Sigmoid colon (tissue), 7 donors: ENCODE results near the gene ZNF891. TPM values are rescaled to one million over a fixed set of nuclear protein-coding genes. Genes with fewer than 3 reads are reported as not detected.

Experiments
- DNase-seq: peaks from one replicate; pipeline ENCODE4 v3.0.0-alpha.2; 2019
- H3K27ac ChIP-seq, 4 donors: fragments of 200-600 bp; sonication (generic); one replicate each; pipeline ENCODE4 v1.5.1; 2016 to 2019; ENCODE audit warnings: mild to moderate bottlenecking in 1 of 4
- H3K27me3 ChIP-seq, 3 donors: fragments of 200-600 bp; sonication (generic); one replicate each; pipeline ENCODE4 v1.5.1; 2019; ENCODE audit warnings: mild to moderate bottlenecking in 1 of 3
- H3K36me3 ChIP-seq, 4 donors: fragments of 200-600 bp; sonication (generic); one replicate each; pipeline ENCODE4 v1.5.1; 2016 to 2019
- H3K4me1 ChIP-seq, 4 donors: fragments of 200-600 bp; sonication (generic); one replicate each; pipeline ENCODE4 v1.5.1; 2017 to 2019
- H3K4me3 ChIP-seq, 4 donors: fragments of 200-600 bp; sonication (generic); one replicate each; pipeline ENCODE4 v1.5.1; 2017 to 2019; ENCODE audit warnings: mild to moderate bottlenecking in 2 of 4, moderate library complexity in 1 of 4
- H3K9me3 ChIP-seq, 4 donors: fragments of 200-600 bp in 3 of 4; sonication (generic) in 3 of 4; one replicate each; pipeline versions ENCODE4 v1.5.1 to v1.6.1; 2013 to 2019
- CTCF ChIP-seq, 4 experiments: fragments of 450-650 bp in 3 of 4; fragments of 200-600 bp in 1 of 4; IDR thresholded peaks; one replicate each; pipeline ENCODE4 v1.5.1; 2016 to 2019; ENCODE audit warnings: antibody characterized with exemption in 4 of 4, mild to moderate bottlenecking in 3 of 4, moderate library complexity in 2 of 4
- EP300 ChIP-seq, 4 donors: sonication (generic); formaldehyde crosslinking; IDR thresholded peaks; one replicate each; pipeline ENCODE4 v1.6.1; 2017; ENCODE audit warnings: antibody characterized with exemption in 4 of 4
- POLR2A ChIP-seq, 2 donors: fragments of 450-650 bp; IDR thresholded peaks; one replicate each; pipeline ENCODE4 v1.6.1; 2016; ENCODE audit warnings: antibody characterized with exemption in 2 of 2, mild to moderate bottlenecking in 2 of 2, moderate library complexity in 2 of 2
- POLR2AphosphoS5 ChIP-seq, 4 donors: sonication (generic); formaldehyde crosslinking; IDR thresholded peaks; one replicate each; pipeline ENCODE4 v1.6.1; 2017; ENCODE audit warnings: antibody characterized with exemption in 4 of 4
- WGBS, 2 donors: extraction: QIAGEN DNeasy Blood & Tissue Kit; methylation state at CpG; one replicate each; pipeline ENCODE4 v1.1.7; 2013; 5-methylcytosine and 5-hydroxymethylcytosine counted together
- intact Hi-C: fragments of 100-400 bp; cut with DNase I; formaldehyde crosslinking; loops from one replicate; pipeline ENCODE4 v1.15.1; 2023
- polyA plus RNA-seq, 3 donors: library from polyadenylated mRNA; stranded (reverse); fragments of 200-250 nt; gene quantifications; one replicate each; pipeline ENCODE4 v1.2.3, GENCODE V29; 2013
- total RNA-seq, 4 donors: library from RNA; depleted of rRNA; stranded (reverse); fragments of >200 nt; gene quantifications; one replicate each; pipeline ENCODE4 v1.1.0, GENCODE V29; 2016
- donor health status: healthy with polysubstance abuse.
- donor health status: Bipolar disorder and iron deficiency.
- donor health status: healthy.

Gene ZNF891
- total and polyA plus RNA-seq, 7 donors, result under 0.01 to 6.1 (median 3.1) TPM

GRCh38 chr12:133081159-133081780, 48.8 kb downstream of the ZNF891 start:
- H3K9me3 ChIP-seq, result peaks cover 25 to 78% (median 56%) of the 10 kb centered on the region in 4 donors

GRCh38 chr12:133080368-133081158, 49.5 kb downstream of the ZNF891 start, which contains the start of gene ZNF140:
Gene ZNF140, plus strand, starts transcription at chr12:133080923. Its CDS starts 398 bp downstream, at chr12:133081321.
- intact Hi-C loops, result loop anchor here (1.0 to 5.0 kb wide), 5 partner anchors 43 to 253 kb away; partner anchors contain the start of genes GOLGA3, ZNF10, ZNF26 and ZNF268
- peak in 2 of 4 experiments; percentile 23 to 38 for TF ChIP-seq CTCF (IDR thresholded peaks at IDR 0.05)
- peak; percentile 72 to 81 (median 78) for TF ChIP-seq POLR2AphosphoS5 (IDR thresholded peaks at IDR 0.05)
- TF ChIP-seq POLR2A (IDR thresholded peaks at IDR 0.05), result peak; percentile 49 to 56
- TF ChIP-seq EP300 (IDR thresholded peaks at IDR 0.05), result peak in 2 of 4 donors; percentile 6 to 24
- Histone ChIP-seq H3K36me3 (peaks cover 19 to 37% (median 34%) of the 10 kb centered on the region in 4 donors), H3K27ac (peak within 1 kb of the TSS; percentile 92 to 98 (median 96)), H3K4me3 (peak within 1 kb of the TSS; percentile 63 to 90 (median 78)), H3K27me3 (no peaks in the 10 kb centered on the region), H3K4me1 (peaks cover 0 to 10% (median 4%) of the 10 kb centered on the region in 4 donors), H3K9me3 (peaks cover 25 to 76% (median 54%) of the 10 kb centered on the region in 4 donors)
- 0% methylated on average over 69 of the region's 69 CpGs for WGBS, 2 donors
- DNase-seq, result peak; percentile 98

More at GRCh38 chr12:133081159-133081780, 48.8 kb downstream of the ZNF891 start:
- H3K4me3 ChIP-seq, result peak overlapping the region; percentile 63 to 90 (median 78)
- no peak for DNase-seq
- H3K27ac ChIP-seq, result peak overlapping the region; percentile 92 to 98 (median 96)
- TF ChIP-seq EP300 (IDR thresholded peaks at IDR 0.05), result no peak
- TF ChIP-seq POLR2A (IDR thresholded peaks at IDR 0.05), result peak in 1 of 2 donors; percentile 1
- WGBS, 2 donors, result 28 to 31% methylated on average over 17 of the region's 17 CpGs
- peaks cover 25 to 44% (median 41%) of the 10 kb centered on the region in 4 donors for H3K36me3 ChIP-seq
- intact Hi-C loops, result loop anchor here (5.0 kb wide), 1 partner anchor 254 kb away; the partner anchor contains the start of gene GOLGA3
- peaks cover 0 to 10% (median 4%) of the 10 kb centered on the region in 4 donors for H3K4me1 ChIP-seq
- H3K27me3 ChIP-seq, result no peaks in the 10 kb centered on the region

- intact Hi-C loops, result loop anchor here (1.0 to 5.0 kb wide), 5 partner anchors 43 to 253 kb away; partner anchors contain the start of genes GOLGA3, ZNF10, ZNF26 and ZNF268
- 0% methylated on average over 22 of the region's 22 CpGs for WGBS, 2 donors
- H3K36me3 ChIP-seq, result peaks cover 14 to 31% (median 28%) of the 10 kb centered on the region in 4 donors
- peak overlapping the region; percentile 92 to 98 (median 96) for H3K27ac ChIP-seq
- peaks cover 20 to 75% (median 52%) of the 10 kb centered on the region in 4 donors for H3K9me3 ChIP-seq
- DNase-seq, result peak; percentile 99
- H3K27me3 ChIP-seq, result no peaks in the 10 kb centered on the region
- peak in 2 of 4 donors; percentile 53 to 83 for TF ChIP-seq POLR2AphosphoS5 (IDR thresholded peaks at IDR 0.05)
- no peak for TF ChIP-seq POLR2A (IDR thresholded peaks at IDR 0.05)
- peak in 1 of 4 donors; percentile 51 for TF ChIP-seq EP300 (IDR thresholded peaks at IDR 0.05)
- no peak for TF ChIP-seq CTCF (IDR thresholded peaks at IDR 0.05)
- peaks cover 0 to 10% (median 4%) of the 10 kb centered on the region in 4 donors for H3K4me1 ChIP-seq
- peak overlapping the region; percentile 63 to 90 (median 78) for H3K4me3 ChIP-seq
Observed at GRCh38 chr12:133080026-133080367, 50.1 kb downstream of the ZNF891 start.

- WGBS, 2 donors, result 89 to 90% methylated on average over 2 of the region's 2 CpGs
- Histone ChIP-seq H3K4me3 (no peak overlapping the region), H3K4me1 (no peaks in the 10 kb centered on the region), H3K36me3 (no peaks in the 10 kb centered on the region), H3K27ac (no peak overlapping the region), H3K9me3 (peaks cover 6 to 69% (median 60%) of the 10 kb centered on the region in 4 donors), H3K27me3 (no peaks in the 10 kb centered on the region)
- TF ChIP-seq CTCF (IDR thresholded peaks at IDR 0.05) (no peak), EP300 (IDR thresholded peaks at IDR 0.05) (no peak), POLR2A (IDR thresholded peaks at IDR 0.05) (no peak), POLR2AphosphoS5 (IDR thresholded peaks at IDR 0.05) (no peak)
- no peak for DNase-seq
- intact Hi-C loops, result no loop called here
Observed at GRCh38 chr12:133073836-133074235, 56.2 kb downstream of the ZNF891 start.
